ENCODE measurements around the gene DUOXA1. TPM values are rescaled to one million over a fixed set of nuclear protein-coding genes. Genes with fewer than 3 reads are reported as not detected.

The DUOXA1 gene
- total RNA-seq, 1 donor from 2014 or later, result not detected

Other genes starting within 250 kb of the DUOXA1 start
- gene TERB2, start 173.2 kb downstream of the DUOXA1 start, total RNA-seq, result not detected in 2 replicates
- 6.4 and 9.0 TPM in 2 replicates for gene SORD, start 106.7 kb downstream of the DUOXA1 start, total RNA-seq
- gene DUOX2, start 15.7 kb downstream of the DUOXA1 start, total RNA-seq, result not detected in 2 replicates
- not detected in 2 replicates for gene DUOXA2, start 15.6 kb downstream of the DUOXA1 start, total RNA-seq
- not detected in 2 replicates for gene DUOX1, start 115 bp upstream of the DUOXA1 start, total RNA-seq
- 1.9 and 2.8 TPM in 2 replicates for gene SHF, start 58.1 kb upstream of the DUOXA1 start, total RNA-seq
- not detected in 2 replicates for gene SLC28A2, start 122.4 kb upstream of the DUOXA1 start, total RNA-seq
- gene GATM, start 248.7 kb upstream of the DUOXA1 start, total RNA-seq, result not detected in 2 replicates